Neural cell (in vitro differentiated cells): Measurements from ENCODE around the gene COG4. TPM values are rescaled to one million over a fixed set of nuclear protein-coding genes. Genes with fewer than 3 reads are reported as not detected.

Source experiments
- H2AFZ ChIP-seq: fragments of 200-600, 300-800 bp; sonication (generic), shearing (Covaris generic); 2 replicates; pipeline ENCODE4 v1.6.0; 2014; ENCODE audit warnings: low read depth, mild to moderate bottlenecking, antibody characterized with exemption, low read length, moderate library complexity
- H3F3A ChIP-seq: fragments of 200-600 bp; shearing (Covaris generic); 2 replicates; pipeline ENCODE4 v1.6.1; 2016; ENCODE audit warnings: mild to moderate bottlenecking, moderate library complexity, mixed read lengths, antibody characterized with exemption, low read length; ENCODE audit not compliant: insufficient read depth, poor library complexity, severe bottlenecking
- H3K27ac ChIP-seq: fragments of 200-600, 300-800 bp; sonication (generic), shearing (Covaris generic); 2 replicates; pipeline ENCODE4 v1.5.1; 2014; ENCODE audit warnings: mild to moderate bottlenecking, low read length, moderate library complexity
- H3K27me3 ChIP-seq: fragments of 300-800, 200-600 bp; sonication (generic), shearing (Covaris generic); 2 replicates; pipeline ENCODE4 v1.6.0; 2014; ENCODE audit warnings: mild to moderate bottlenecking, low read depth, low read length, moderate library complexity; ENCODE audit not compliant: insufficient read depth
- H3K36me3 ChIP-seq: fragments of 300-800, 200-600 bp; sonication (generic), shearing (Covaris generic); 2 replicates; pipeline ENCODE4 v1.5.1; 2014; ENCODE audit warnings: mild to moderate bottlenecking, antibody characterized with exemption, low read length, moderate library complexity; ENCODE audit not compliant: insufficient read depth
- H3K4me2 ChIP-seq: fragments of 300-800, 200-600 bp; sonication (generic), shearing (Covaris generic); 2 replicates; pipeline ENCODE4 v1.6.0; 2014; ENCODE audit warnings: mild to moderate bottlenecking, low read length
- H3K4me3 ChIP-seq: fragments of 300-800, 200-600 bp; sonication (generic), shearing (Covaris generic); 2 replicates; pipeline ENCODE4 v1.5.1; 2014; ENCODE audit warnings: mild to moderate bottlenecking, low read length, moderate library complexity
- H3K79me2 ChIP-seq: fragments of 200-600 bp; shearing (Covaris generic); replicated peaks from 2 replicates; pipeline ENCODE4 v1.6.0; 2014; ENCODE audit warnings: mild to moderate bottlenecking, low read length, moderate library complexity; ENCODE audit not compliant: insufficient read depth
- H3K9ac ChIP-seq: fragments of 300-800, 200-600 bp; sonication (generic), shearing (Covaris generic); 2 replicates; pipeline ENCODE4 v1.6.1; 2016; ENCODE audit warnings: mild to moderate bottlenecking, low read length, mixed read lengths
- H3K9me2 ChIP-seq: fragments of 200-600 bp; shearing (Covaris generic); 2 replicates; pipeline ENCODE4 v1.6.1; 2016; ENCODE audit warnings: mild to moderate bottlenecking, low read length, mixed read lengths; ENCODE audit not compliant: insufficient read depth
- H3K9me3 ChIP-seq: fragments of 200-600, 300-800 bp; sonication (generic), shearing (Covaris generic); 2 replicates; pipeline ENCODE4 v1.6.1; 2016; ENCODE audit warnings: mild to moderate bottlenecking, mixed run types, low read length, moderate library complexity, mixed read lengths
- H4K20me1 ChIP-seq: fragments of 200-600 bp; shearing (Covaris generic); 2 replicates; pipeline ENCODE4 v1.6.1; 2016; ENCODE audit warnings: mild to moderate bottlenecking, mixed run types; ENCODE audit not compliant: insufficient read depth
- CTCF ChIP-seq: fragments of 450-650 bp; IDR thresholded peaks from 2 replicates; pipeline ENCODE4 v1.5.1; 2014; ENCODE audit warnings: antibody characterized with exemption, mild to moderate bottlenecking, moderate library complexity; ENCODE audit not compliant: poor library complexity, severe bottlenecking
- EP300 ChIP-seq: fragments of 450-650 bp; conservative IDR thresholded peaks from 2 replicates; pipeline ENCODE4 v1.6.1; 2014; ENCODE audit warnings: antibody characterized with exemption, mild to moderate bottlenecking, moderate library complexity; ENCODE audit not compliant: poor library complexity, severe bottlenecking
- EZH2 ChIP-seq: fragments of 200-600, 300-800 bp; shearing (Covaris generic), sonication (generic); IDR thresholded peaks from 2 replicates; pipeline ENCODE4 v1.6.1; 2014; ENCODE audit warnings: antibody characterized with exemption, low read length, borderline replicate concordance, mild to moderate bottlenecking; ENCODE audit not compliant: insufficient read depth, poor library complexity, severe bottlenecking
- MXI1 ChIP-seq: fragments of 450-650 bp; conservative IDR thresholded peaks from 2 replicates; pipeline ENCODE4 v1.6.1; 2014; ENCODE audit warnings: antibody characterized with exemption, mild to moderate bottlenecking; ENCODE audit not compliant: poor library complexity, severe bottlenecking
- POLR2AphosphoS5 ChIP-seq: IDR thresholded peaks from 2 replicates; pipeline ENCODE4 v1.6.1; 2012
- RAD21 ChIP-seq: fragments of 450-650 bp; conservative IDR thresholded peaks from 2 replicates; pipeline ENCODE4 v1.6.1; 2014; ENCODE audit warnings: antibody characterized with exemption, mild to moderate bottlenecking, moderate library complexity
- REST ChIP-seq: IDR thresholded peaks from 2 replicates; pipeline ENCODE4 v1.6.1; 2012; ENCODE audit warnings: borderline replicate concordance
- SMC3 ChIP-seq: fragments of 450-650 bp; conservative IDR thresholded peaks from 2 replicates; pipeline ENCODE4 v1.6.1; 2014; ENCODE audit warnings: antibody characterized with exemption, mild to moderate bottlenecking, moderate library complexity; ENCODE audit not compliant: poor library complexity
- TAF1 ChIP-seq: IDR thresholded peaks from 2 replicates; pipeline ENCODE4 v1.6.1; 2012; ENCODE audit warnings: low read depth
- polyA plus RNA-seq: library from polyadenylated mRNA; depleted of rRNA; stranded (reverse); fragments of >200 nt; gene quantifications from 2 replicates; pipeline ENCODE4 v1.2.3, GENCODE V29; 2014

The COG4 gene
- polyA plus RNA-seq, 1 donor from 2014 or later = 185 TPM

- no peaks in the 10 kb centered on the region for H4K20me1 ChIP-seq
- no peaks in the 10 kb centered on the region for H3K9me3 ChIP-seq
- H3K27me3 ChIP-seq = no peaks in the 10 kb centered on the region
- H3F3A ChIP-seq = no peaks in the 10 kb centered on the region
- no peak overlapping the region for H3K4me2 ChIP-seq
- peaks cover 6% of the 10 kb centered on the region for H3K36me3 ChIP-seq
- H3K9ac ChIP-seq = no peak overlapping the region
- H3K27ac ChIP-seq = no peak overlapping the region
- H3K79me2 ChIP-seq = no peaks in the 10 kb centered on the region
- H3K9me2 ChIP-seq = no peaks in the 10 kb centered on the region
- TF ChIP-seq SMC3 (no peak), REST (no peak), CTCF (no peak), RAD21 (no peak), POLR2AphosphoS5 (no peak), MXI1 (no peak), EP300 (no peak), EZH2 (no peak), TAF1 (no peak)
- H3K4me3 ChIP-seq = no peak overlapping the region
- H2AFZ ChIP-seq = no peak overlapping the region
Observed at GRCh38 chr16:70481929-70482536, 41.3 kb downstream of the COG4 start.

- H3K27me3 ChIP-seq = no peaks in the 10 kb centered on the region
- H3K9me3 ChIP-seq = no peaks in the 10 kb centered on the region
- H3K9me2 ChIP-seq = no peaks in the 10 kb centered on the region
- peaks cover 6% of the 10 kb centered on the region for H3K36me3 ChIP-seq
- no peaks in the 10 kb centered on the region for H4K20me1 ChIP-seq
- no peak overlapping the region for H3K4me2 ChIP-seq
- H3F3A ChIP-seq = no peaks in the 10 kb centered on the region
- TF ChIP-seq CTCF (no peak), MXI1 (no peak), TAF1 (no peak), EZH2 (no peak), POLR2AphosphoS5 (no peak), RAD21 (no peak), EP300 (no peak), SMC3 (no peak), REST (no peak)
- H3K79me2 ChIP-seq = no peaks in the 10 kb centered on the region
- H3K9ac ChIP-seq = no peak overlapping the region
- H3K27ac ChIP-seq = no peak overlapping the region
- no peak overlapping the region for H3K4me3 ChIP-seq
- no peak overlapping the region for H2AFZ ChIP-seq
Observed at GRCh38 chr16:70480127-70481105, 42.9 kb downstream of the COG4 start.
